HepG2 (cell line): ENCODE data around the gene R3HDM4. TPM values are rescaled to one million over a fixed set of nuclear protein-coding genes. Genes with fewer than 3 reads are reported as not detected.

Experiments used
- GLI4 ChIP-seq: sonication (generic); formaldehyde crosslinking; IDR thresholded peaks from 2 replicates; pipeline ENCODE4 v1.5.1; 2020; ENCODE audit warnings: missing genetic modification reagents, mild to moderate bottlenecking, moderate library complexity, borderline replicate concordance
- HCFC1 ChIP-seq: fragments of 150-350 bp; IDR thresholded peaks from 2 replicates; pipeline ENCODE4 v1.6.1; 2014; ENCODE audit warnings: low read depth, low read length
- ISL2 ChIP-seq: sonication (generic); formaldehyde crosslinking; IDR thresholded peaks from 2 replicates; pipeline ENCODE4 v1.5.0; 2020; ENCODE audit warnings: missing genetic modification reagents
- MAFK ChIP-seq, 2 experiments: IDR thresholded peaks in 1 of 2; conservative IDR thresholded peaks in 1 of 2; 2 replicates each; pipeline ENCODE4 v1.6.1; 2011; ENCODE audit warnings: improper control_type of control experiment in 2 of 2, low read length in 2 of 2
- MTA3 ChIP-seq: sonication (generic); formaldehyde crosslinking; IDR thresholded peaks from 2 replicates; pipeline ENCODE4 v1.4.0; 2020; ENCODE audit warnings: missing genetic modification reagents
- PITX1 ChIP-seq: sonication (generic); formaldehyde crosslinking; IDR thresholded peaks from 2 replicates; pipeline ENCODE4 v1.5.1; 2020; ENCODE audit warnings: mild to moderate bottlenecking, missing genetic modification reagents
- PRMT3 ChIP-seq: sonication (generic); formaldehyde crosslinking; IDR thresholded peaks from 2 replicates; pipeline ENCODE4 v1.8.1; 2022; ENCODE audit warnings: low read depth, mild to moderate bottlenecking, moderate library complexity, missing genetic modification reagents, borderline replicate concordance
- SIN3B ChIP-seq: fragments of 150-350 bp; IDR thresholded peaks from 2 replicates; pipeline ENCODE4 v1.6.1; 2014; ENCODE audit warnings: low read length
- SNAPC2 ChIP-seq: sonication (generic); formaldehyde crosslinking; IDR thresholded peaks from 2 replicates; pipeline ENCODE4 v1.8.1; 2022; ENCODE audit warnings: mild to moderate bottlenecking, missing genetic modification reagents
- STAT5B ChIP-seq: sonication (generic); formaldehyde crosslinking; IDR thresholded peaks from 2 replicates; pipeline ENCODE4 v1.4.0; 2020; ENCODE audit warnings: missing genetic modification reagents
- TSC22D2 ChIP-seq: sonication (generic); formaldehyde crosslinking; IDR thresholded peaks from 2 replicates; pipeline ENCODE4 v1.5.1; 2020; ENCODE audit warnings: missing genetic modification reagents, mild to moderate bottlenecking, borderline replicate concordance
- YEATS4 ChIP-seq: sonication (generic); formaldehyde crosslinking; IDR thresholded peaks from 2 replicates; pipeline ENCODE4 v1.4.0; 2020; ENCODE audit warnings: missing genetic modification reagents, borderline replicate concordance
- ZMYM3 ChIP-seq: sonication (generic); formaldehyde crosslinking; IDR thresholded peaks from 2 replicates; pipeline ENCODE4 v1.5.1; 2020; ENCODE audit warnings: mild to moderate bottlenecking, missing genetic modification reagents
- ZNF30 ChIP-seq: sonication (generic); formaldehyde crosslinking; IDR thresholded peaks from 2 replicates; pipeline ENCODE4 v1.5.0; 2020; ENCODE audit warnings: mild to moderate bottlenecking, missing genetic modification reagents
- ZNF354B ChIP-seq: sonication (generic); formaldehyde crosslinking; IDR thresholded peaks from 2 replicates; pipeline ENCODE4 v1.8.0; 2022; ENCODE audit warnings: mild to moderate bottlenecking, missing genetic modification reagents
- ZNF367 ChIP-seq: sonication (generic); formaldehyde crosslinking; IDR thresholded peaks from 2 replicates; pipeline ENCODE4 v1.4.0; 2020; ENCODE audit warnings: missing genetic modification reagents, borderline replicate concordance
- polyA plus RNA-seq, 8 experiments: library from polyadenylated mRNA; depleted of rRNA in 3 of 8; stranded (reverse) in 7 of 8; unstranded in 1 of 8; fragments of >200 nt; fragmentation: Illumina TruSeq in 4 of 8; extraction: Trizol in 4 of 8; gene quantifications; 2 replicates each; pipeline versions ENCODE4 v1.2.1 to v1.2.3, GENCODE V29; 2011 to 2016; ENCODE audit warnings: low read depth in 4 of 8, missing spikeins in 1 of 8, mixed read lengths in 1 of 8; ENCODE audit not compliant: insufficient read depth in 1 of 8
- total RNA-seq, 5 experiments: library from RNA; depleted of rRNA; stranded (reverse); fragments of >200 nt; fragmentation: Illumina TruSeq; extraction: Trizol; gene quantifications; 2 replicates each; pipeline ENCODE4 v1.2.3, GENCODE V29; 2016; ENCODE audit warnings: low read depth in 1 of 5

R3HDM4 gene
- total and polyA plus RNA-seq, 2 of the 13 experiments (the other 11 are each of a cell fraction or from before 2014, with no cell fraction given): 26.2 to 26.9 TPM

DNA sequence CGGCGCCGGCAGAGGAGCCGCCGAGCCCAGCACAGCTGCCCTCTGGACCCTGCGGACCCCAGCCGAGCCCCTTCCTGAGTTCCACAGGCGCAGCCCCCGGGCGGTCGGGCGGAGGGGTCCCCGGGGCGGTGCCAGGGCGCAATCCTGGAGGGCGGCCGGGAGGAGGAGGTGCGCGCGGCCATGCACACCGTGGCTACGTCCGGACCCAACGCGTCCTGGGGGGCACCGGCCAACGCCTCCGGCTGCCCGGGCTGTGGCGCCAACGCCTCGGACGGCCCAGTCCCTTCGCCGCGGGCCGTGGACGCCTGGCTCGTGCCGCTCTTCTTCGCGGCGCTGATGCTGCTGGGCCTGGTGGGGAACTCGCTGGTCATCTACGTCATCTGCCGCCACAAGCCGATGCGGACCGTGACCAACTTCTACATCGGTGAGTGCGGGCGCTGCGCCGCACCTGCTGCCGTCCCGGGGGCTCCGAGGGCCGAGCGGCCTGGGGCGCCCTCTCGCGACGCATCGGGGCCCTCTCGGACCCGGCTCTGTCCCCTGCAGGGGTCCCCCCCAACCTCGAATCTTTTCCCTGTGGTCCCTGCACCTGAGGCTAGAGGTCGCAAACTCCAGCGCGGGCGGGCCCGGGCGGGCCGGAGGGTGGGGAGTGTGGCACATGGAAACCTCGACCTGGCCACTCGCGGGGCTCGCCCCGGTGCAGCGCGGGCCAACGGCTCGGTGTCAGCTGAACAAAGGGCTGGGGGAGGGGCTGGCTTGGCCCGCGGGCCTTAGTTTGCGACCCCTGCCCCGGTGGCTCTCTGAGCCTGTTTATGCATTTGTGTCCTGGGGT lies 4.5 kb upstream of the R3HDM4 start, which contains the start of gene KISS1R (continued):
- no peak for TF ChIP-seq GLI4 (CRISPR knock-in tag)
- peak; percentile 67; the same call in 1 of the 2 replicates for TF ChIP-seq ZNF354B (CRISPR knock-in tag)
- TF ChIP-seq PITX1 (CRISPR knock-in tag): peak; percentile 34; the same call in 1 of the 2 replicates
- no peak for TF ChIP-seq PRMT3
- TF ChIP-seq MTA3 (CRISPR knock-in tag): no peak
- no peak for TF ChIP-seq STAT5B
- no peak for TF ChIP-seq ZNF30 (CRISPR knock-in tag)
- TF ChIP-seq ZNF367 (CRISPR knock-in tag): no peak
- peak; percentile 77; the same call in 1 of the 2 replicates for TF ChIP-seq TSC22D2 (CRISPR knock-in tag)
- peak; percentile 74 for TF ChIP-seq YEATS4 (CRISPR knock-in tag)
- 0 out of 2 replicates have a peak, but pooled peaks have one; percentile 12 for TF ChIP-seq ZMYM3 (CRISPR knock-in tag)
- TF ChIP-seq ISL2 (CRISPR knock-in tag): peak; percentile 64; the same call in 1 of the 2 replicates
- TF ChIP-seq MAFK (conservative IDR thresholded peaks at IDR 0.05 in 1 of 2, IDR thresholded peaks at IDR 0.05 in 1 of 2; ENCODE audit: low read length in 2 of 2): no peak
- no peak for TF ChIP-seq HCFC1
- TF ChIP-seq SNAPC2: peak; percentile 82
- TF ChIP-seq SIN3B: no peak
